NCI-H1436 treated with DMSO at 0.1 percent for 48 hours (cell line): ENCODE results near the gene FLAD1.
"Not testable (repeated sequence)": the region's sequence is repeated elsewhere in the genome, so short reads cannot be mapped to it uniquely, and the experiment has no call there.

Source experiments
- DNase-seq: peaks from one replicate; lab custom pipeline; 2025; lab: John Stamatoyannopoulos, UW

The FLAD1 gene

GRCh38 chr1:154969246-154969645 lies 13.9 kb upstream of the FLAD1 start:
- DNase-seq, result no peak

GRCh38 chr1:154969860-154970452 lies 13.2 kb upstream of the FLAD1 start:
- no peak for DNase-seq

GRCh38 chr1:154970631-154971340 lies 12.4 kb upstream of the FLAD1 start, which contains the start of gene SHC1:
Gene SHC1, minus strand, starts transcription at chr1:154970747. Its CDS starts 221 bp downstream, at chr1:154970526.
- no peak for DNase-seq

GRCh38 chr1:154971341-154971998 lies 11.7 kb upstream of the FLAD1 start:
- DNase-seq, result no peak

- no peak for DNase-seq
These were observed 11.0 kb upstream of the FLAD1 start for GRCh38 chr1:154972213-154972516.

GRCh38 chr1:154972517-154973343 lies 10.4 kb upstream of the FLAD1 start:
- no peak for DNase-seq

- DNase-seq, result peak; percentile 70
These were observed 9.6 kb upstream of the FLAD1 start for GRCh38 chr1:154973344-154974101.

GRCh38 chr1:154974102-154974807 lies 8.9 kb upstream of the FLAD1 start, which contains the start of gene CKS1B:
Gene CKS1B, plus strand, starts transcription at chr1:154974681. Its CDS starts 65 bp downstream, at chr1:154974746.
- peak; percentile 100 for DNase-seq

GRCh38 chr1:154974808-154975408 lies 8.2 kb upstream of the FLAD1 start:
- peak; percentile 89 for DNase-seq

- DNase-seq, result no peak
These were observed 7.6 kb upstream of the FLAD1 start for GRCh38 chr1:154975409-154976059.

GRCh38 chr1:154977762-154978161 lies 5.4 kb upstream of the FLAD1 start:
- not testable (repeated sequence) for DNase-seq

GRCh38 chr1:154978360-154978759 lies 4.8 kb upstream of the FLAD1 start:
- no peak for DNase-seq

- no peak for DNase-seq
These were observed 803 bp upstream of the FLAD1 start for GRCh38 chr1:154982341-154982740.

GRCh38 chr1:154983776-154984466 lies 777 bp downstream of the FLAD1 start:
- DNase-seq, result no peak

- not testable (repeated sequence) for DNase-seq
These were observed 3.6 kb downstream of the FLAD1 start for GRCh38 chr1:154986736-154987135.

- DNase-seq, result no peak
These were observed 4.2 kb downstream of the FLAD1 start for GRCh38 chr1:154987326-154987725.

GRCh38 chr1:154988058-154988954 lies 5.2 kb downstream of the FLAD1 start:
- DNase-seq, result no peak

GRCh38 chr1:154989195-154989860 lies 6.2 kb downstream of the FLAD1 start:
- DNase-seq, result no peak
